Hematopoietic multipotent progenitor cell treated with erythropoietin and hydrocortisone succinate and interleukin-3 and kit ligand, for 15 days (in vitro differentiated cells): ENCODE results near the gene LEMD2.
"Not testable (repeated sequence)": the region's sequence is repeated elsewhere in the genome, so short reads cannot be mapped to it uniquely, and the experiment has no call there.

Source experiments
- DNase-seq: peaks from one replicate; pipeline ENCODE4 v3.0.0-alpha.2; 2015; ENCODE audit warnings: low spot score

Gene LEMD2

DNA sequence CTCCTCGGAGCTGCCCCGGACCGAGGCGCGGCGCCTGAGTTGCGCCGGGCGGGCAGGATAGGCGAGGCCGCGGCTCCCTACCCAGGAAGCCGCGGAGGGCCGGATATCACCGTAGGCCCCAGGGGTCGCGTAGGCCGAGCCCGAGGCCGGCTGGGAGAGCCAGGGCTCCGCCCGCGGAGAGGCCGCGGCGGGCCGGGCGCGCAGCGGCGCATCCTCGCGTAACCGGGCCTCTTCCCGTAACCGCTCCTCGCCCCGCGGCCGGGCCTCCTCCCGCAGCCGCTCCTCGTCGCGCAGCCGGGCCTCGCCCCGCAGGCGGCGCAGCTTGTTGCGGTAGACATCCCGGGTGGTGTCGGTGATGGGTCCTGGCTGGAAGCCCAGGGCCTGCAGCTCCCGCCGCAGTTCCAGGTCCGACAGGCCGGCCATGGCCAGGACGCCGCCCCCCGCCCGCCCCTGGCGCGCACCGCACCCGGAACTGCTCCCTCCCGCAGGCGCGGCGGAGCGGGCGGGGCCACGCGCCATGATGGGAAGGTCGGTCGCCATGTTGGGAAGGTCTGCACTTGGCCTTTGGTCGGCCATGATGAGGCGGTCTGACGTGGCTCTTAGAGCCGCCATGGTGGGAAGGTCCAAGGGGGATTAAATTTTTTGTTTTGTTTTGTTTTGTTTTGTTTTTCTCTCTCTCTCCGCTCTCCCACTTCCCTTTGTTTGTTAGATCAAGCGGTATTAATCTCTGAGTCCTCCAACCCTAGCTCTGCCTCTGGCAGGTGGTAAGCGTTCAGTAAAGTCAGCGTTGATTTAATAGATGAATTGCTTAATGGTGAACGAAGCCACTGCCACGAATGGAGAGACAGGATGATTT, at the start of gene LEMD2:
Gene LEMD2 (minus strand): TSS at position 437 of the 856 bp plus-strand sequence. CDS start 14 bp downstream, at position 423.
- peak; percentile 89 for DNase-seq

DNA sequence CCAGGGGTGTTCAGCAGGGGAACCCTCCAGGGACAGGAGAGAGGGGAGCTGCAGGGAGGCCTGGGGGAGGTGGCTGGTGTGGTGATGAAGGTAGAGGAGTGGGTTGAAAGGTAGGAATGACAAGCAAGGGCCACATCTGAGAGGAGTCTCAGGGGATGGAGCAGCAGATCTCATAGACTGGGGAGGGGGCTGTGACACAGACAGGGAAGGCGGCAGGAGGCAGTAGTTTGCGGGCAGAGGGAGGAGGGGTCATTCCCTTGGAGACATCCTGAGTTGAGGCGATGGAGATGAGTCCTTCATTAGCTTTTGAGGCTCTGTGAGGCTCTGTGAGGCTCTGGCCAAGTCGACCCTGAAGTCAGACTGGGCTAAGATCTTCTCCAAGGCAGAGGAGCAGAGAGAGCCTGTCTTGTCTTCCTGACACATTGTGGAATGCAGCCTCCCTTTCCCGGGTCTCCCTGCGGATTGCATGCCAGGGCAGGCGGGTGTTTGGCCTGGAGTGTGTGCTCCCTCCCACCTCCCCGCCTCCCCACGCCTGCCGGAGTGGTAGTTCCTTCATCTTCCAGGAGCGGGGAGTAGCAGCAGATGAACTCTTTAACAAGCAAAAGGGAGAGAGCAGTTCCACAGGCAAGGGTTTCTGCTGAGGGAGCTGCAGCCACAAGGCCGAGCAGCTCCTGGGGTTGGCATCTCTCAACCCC, 49.2 kb upstream of the LEMD2 start:
- DNase-seq, result no peak

DNA sequence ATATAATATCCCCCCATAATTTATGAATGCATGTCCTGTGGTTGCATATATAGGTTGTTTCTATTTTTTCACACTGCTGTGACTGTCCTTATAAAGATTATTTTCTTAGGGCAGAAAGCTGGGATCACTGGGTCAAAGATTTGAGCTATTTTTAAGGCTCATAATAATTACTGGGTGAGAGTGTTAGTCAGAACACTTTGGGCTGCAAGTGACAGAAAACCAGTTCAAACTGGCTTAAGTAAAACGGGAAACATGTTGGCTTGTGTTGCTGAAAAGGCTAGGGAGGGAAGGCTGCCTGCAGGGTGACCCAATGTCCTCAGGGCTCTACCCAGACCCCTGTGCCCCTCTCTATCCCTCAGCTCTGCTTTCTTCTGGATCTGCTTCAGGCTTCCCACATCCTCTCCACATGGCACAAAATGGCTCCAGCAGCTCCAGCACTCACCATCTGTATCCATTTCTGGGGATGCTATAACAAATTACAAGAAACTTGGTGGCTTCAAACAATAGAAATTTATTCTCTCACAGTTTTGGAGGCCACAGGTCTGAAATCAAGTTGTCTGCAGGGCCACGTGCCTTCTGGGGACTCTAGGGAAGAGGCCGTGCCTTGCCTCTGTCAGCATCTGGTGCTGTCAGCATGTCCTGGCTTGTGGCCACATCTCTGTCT, 48.0 kb upstream of the LEMD2 start:
- DNase-seq, result no peak

GRCh38 chr6:33834401-33835392, 45.8 kb upstream of the LEMD2 start:
- no peak for DNase-seq

DNA sequence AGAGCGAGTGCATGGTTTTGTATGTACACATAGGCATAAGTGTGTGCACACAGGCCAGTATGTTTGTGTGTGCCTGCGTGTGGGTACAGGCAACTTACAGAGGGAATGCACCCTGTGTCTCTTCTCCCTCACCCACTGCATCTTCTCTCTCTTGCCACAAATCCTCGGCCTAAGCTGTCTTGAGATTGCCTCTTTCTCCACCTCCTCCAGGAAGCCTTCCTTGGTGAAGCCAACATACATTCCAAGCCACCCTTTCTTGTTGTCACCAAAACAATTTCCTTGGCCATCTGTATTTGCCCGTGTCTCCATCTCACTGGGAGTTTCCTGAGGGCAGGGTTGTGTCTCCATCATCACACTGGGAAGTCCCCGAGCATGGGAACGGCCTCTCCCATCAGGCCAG, 44.7 kb upstream of the LEMD2 start:
- no peak for DNase-seq

DNA sequence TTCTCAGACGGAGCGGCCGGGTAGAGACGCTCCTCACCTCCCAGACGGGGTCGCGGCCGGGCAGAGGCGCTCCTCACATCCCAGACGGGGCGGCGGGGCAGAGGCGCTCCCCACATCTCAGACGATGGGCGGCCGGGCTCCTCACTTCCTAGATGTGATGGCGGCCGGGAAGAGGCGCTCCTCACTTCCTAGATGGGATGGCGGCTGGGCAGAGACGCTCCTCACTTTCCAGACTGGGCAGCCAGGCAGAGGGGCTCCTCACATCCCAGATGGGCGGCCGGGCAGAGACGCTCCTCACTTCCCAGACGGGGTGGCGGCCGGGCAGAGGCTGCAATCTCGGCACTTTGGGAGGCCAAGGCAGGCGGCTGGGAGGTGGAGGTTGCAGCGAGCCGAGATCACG, 43.9 kb upstream of the LEMD2 start:
- DNase-seq, result not testable (repeated sequence)

- DNase-seq, result not testable (repeated sequence)
Observed at GRCh38 chr6:33831725-33832124, 42.8 kb upstream of the LEMD2 start.

- no peak for DNase-seq
Observed at GRCh38 chr6:33830635-33831240, 41.8 kb upstream of the LEMD2 start.

- DNase-seq, result no peak
Observed at GRCh38 chr6:33828764-33829731, 40.1 kb upstream of the LEMD2 start.

- DNase-seq, result no peak
Observed at GRCh38 chr6:33828452-33828763, 39.5 kb upstream of the LEMD2 start.

DNA sequence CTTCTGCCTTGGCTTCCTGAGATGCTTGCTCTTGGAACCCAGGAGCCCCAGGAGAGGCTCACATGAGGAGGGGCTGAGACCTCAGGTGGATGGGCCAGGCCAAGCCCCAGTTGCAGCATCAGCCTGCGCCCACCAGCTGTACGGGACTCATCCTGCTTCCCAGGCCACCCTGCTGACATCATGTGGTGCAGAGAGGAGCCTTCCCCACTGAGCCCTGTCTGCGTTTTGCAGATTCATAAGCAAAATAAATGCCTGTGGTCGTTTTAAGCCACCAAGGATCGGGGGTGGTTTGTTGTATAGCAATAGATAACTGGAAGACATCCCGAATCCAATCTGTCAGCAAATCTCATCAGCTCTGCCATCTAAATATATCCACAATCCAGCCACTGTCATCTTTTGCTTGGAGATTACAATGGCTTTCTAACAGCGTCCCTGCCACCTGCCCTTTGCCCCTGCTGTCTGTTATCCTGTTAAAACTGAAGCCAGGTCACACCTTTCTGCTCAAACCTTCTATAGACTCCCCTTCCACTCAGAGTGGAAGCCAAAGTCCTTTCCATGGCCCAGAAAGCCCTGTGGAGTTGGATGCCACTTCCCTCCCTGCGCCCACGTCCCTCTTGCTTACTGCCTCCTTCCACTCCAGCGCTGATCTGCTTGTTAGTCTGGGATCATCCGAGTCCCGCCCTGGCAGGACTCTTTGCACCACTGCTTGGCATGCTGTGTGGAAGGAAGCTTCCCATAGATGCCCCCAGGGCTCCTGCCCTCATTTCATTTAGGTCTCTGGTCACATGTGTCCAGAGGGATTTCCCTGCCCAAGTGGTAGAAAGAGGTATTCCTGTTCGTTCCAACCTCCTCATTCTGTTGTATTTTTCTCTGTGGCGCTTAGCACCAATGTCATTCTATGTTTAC, 38.9 kb upstream of the LEMD2 start:
- no peak for DNase-seq

DNA sequence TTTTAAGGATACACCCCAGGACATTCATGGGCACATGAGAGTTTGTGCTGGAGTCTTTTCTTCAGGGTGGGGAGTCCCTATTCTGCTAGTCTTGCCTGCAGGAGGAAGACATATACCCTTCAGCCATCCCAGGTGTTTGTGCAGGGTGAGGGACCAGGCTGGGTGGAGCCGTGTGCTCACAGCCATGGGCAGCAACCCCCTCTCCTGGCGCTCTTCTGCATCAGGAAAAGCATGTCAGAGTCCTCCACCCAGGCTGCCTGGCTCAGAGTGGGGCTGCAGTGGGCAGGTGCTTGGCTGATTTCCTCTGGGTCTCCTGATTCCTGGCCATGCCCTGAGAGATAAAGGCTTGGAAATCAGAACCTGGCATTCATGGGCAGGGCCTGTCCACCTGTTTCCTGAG, 37.6 kb upstream of the LEMD2 start:
- DNase-seq, result no peak

DNA sequence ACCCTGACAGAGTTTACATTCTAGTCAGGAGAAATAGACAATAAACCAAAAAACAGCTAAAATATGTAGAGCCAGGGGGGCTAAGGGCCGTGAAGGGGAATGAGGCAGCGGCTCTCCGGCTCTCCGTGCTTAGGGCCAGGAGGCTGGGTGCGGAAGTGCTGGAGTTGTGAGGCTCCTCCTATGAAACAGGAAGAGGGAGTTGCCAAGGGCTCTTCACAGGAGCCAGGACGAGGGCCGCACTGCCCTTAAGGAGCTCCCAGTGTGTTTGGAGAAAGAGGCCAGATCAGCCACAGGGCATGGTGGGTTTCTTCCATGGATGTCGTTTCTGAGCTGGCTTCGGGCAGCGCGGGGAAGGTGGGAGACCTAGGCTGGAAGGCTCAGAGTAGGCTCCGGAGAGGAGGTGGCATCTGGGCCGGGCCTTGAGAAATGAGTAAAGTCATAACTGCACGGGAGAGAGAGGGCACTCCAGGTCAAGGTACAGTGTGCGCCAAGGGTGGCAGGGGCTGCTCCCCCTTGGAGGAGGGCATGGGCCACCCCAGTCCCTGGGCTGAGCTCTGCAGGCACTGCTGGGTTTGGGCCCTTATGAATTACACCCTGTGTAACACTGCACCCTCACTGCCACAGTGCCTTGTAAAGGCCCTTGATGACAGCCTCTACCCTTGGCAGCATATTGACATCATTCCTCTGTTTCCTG, 35.7 kb upstream of the LEMD2 start:
- DNase-seq, result no peak

DNA sequence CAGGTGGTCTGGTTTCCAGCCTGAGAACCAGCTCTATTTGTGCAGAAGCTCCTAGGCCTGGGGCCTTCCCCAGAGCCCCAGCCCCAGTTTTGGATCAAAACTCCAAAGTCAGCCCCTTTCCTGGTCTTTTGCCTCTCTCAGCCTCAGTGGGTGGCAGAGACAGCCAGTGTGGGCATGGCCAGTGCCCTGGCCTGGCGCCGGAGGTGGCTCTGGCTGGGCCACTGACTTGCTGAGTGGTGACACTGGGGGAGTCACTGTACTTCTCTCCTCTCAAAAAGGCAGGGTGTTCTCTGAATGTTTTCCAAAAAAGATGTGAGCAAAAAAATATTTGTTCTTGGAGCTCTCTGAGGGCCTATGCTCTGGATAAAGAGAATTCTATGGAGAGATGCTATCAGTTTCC, 34.9 kb upstream of the LEMD2 start:
- DNase-seq, result no peak

DNA sequence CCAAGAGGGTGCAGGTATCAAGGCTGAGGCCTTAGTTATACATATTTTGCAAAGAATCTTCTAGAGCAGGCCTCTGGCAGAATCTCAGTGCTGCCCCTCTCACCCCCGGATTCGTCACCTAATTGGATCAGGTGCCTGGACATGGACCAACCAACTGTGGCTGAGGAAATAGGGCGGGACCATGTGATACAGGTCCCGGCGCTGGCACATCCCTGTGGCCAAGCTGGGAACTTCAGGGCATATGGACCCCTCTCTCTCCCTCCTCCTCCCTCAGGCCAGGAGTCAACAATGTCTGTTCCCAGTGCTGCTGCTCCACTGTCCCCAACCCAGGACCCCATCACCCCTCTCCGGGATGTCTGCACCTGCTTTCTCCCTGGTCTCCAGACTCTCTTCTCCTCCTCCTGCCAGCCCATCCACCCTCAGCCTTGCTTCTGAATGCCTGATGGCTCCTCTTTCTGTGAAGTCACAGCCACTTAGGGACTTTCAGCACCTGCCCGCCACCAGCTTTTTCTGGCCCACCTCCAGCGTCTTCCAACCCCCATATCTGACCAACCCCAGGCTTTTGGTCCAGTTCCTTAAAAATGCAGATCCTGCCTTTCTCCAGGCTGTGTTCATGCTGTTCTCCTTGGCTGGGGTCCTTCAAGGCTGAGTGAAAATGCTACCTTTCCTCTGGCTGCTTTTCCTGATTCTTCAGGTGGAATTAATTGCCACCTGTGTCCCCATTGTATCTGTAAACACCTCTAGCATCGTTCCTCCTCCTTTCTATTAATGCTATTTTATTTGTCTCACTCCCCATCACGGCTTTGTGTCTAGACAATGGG, 33.9 kb upstream of the LEMD2 start:
- no peak for DNase-seq

GRCh38 chr6:33820784-33821520, 32.0 kb upstream of the LEMD2 start:
- DNase-seq, result no peak

DNA sequence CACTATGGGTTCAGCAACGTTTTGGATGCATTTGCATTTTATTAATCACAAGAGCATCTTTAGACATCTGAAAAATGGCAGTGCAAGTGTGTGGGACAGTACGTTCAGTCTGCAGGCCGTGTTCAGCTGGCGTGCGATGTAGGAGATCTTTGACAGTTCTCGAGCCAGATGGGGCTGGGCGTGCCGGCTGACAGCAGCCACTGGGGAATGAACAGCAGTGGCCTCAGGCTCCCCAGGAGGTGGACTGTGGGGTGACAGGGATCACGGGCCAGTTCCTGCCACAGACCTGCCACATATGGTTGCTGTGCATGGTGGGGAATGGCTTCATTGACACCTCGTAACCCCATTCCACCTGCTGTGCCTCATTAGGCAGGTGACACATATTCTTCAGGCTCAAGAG, 31.3 kb upstream of the LEMD2 start:
- no peak for DNase-seq
